Measurements from ENCODE around the gene TOMM20.

- TF ChIP-seq CTCF (IDR thresholded peaks at IDR 0.05) (no peak), POLR2A (IDR thresholded peaks at IDR 0.05) (no peak)
Measured at GRCh38 chr1:235149824-235150223, 21.2 kb upstream of the TOMM20 start.

Measured in body of pancreas (tissue), 4 donors.